Measurements from ENCODE around the gene ARHGAP33.
"Not testable (repeated sequence)": the region's sequence is repeated elsewhere in the genome, so short reads cannot be mapped to it uniquely, and the experiment has no call there.

ARHGAP33 gene

GRCh38 chr19:35780717-35781116 lies 5.4 kb downstream of the ARHGAP33 start:
- DNase-seq: no peak

- DNase-seq: no peak
Observed at GRCh38 chr19:35781650-35782049, 6.3 kb downstream of the ARHGAP33 start.

- DNase-seq: no peak
Observed at GRCh38 chr19:35782589-35782988, 7.2 kb downstream of the ARHGAP33 start.

- no peak for DNase-seq
Observed at GRCh38 chr19:35783469-35784434, 8.4 kb downstream of the ARHGAP33 start.

- no peak for DNase-seq
Observed at GRCh38 chr19:35784503-35785338, 9.4 kb downstream of the ARHGAP33 start.

- no peak for DNase-seq
Observed at GRCh38 chr19:35785339-35785627, 9.9 kb downstream of the ARHGAP33 start.

GRCh38 chr19:35786299-35787160 lies 11.2 kb downstream of the ARHGAP33 start:
- no peak for DNase-seq

GRCh38 chr19:35787227-35787799 lies 11.9 kb downstream of the ARHGAP33 start:
- no peak for DNase-seq

- DNase-seq: no peak
Observed at GRCh38 chr19:35788205-35788960, 13.0 kb downstream of the ARHGAP33 start.

GRCh38 chr19:35789195-35789977 lies 14.0 kb downstream of the ARHGAP33 start:
- no peak for DNase-seq

GRCh38 chr19:35789978-35790944 lies 14.9 kb downstream of the ARHGAP33 start:
- no peak for DNase-seq

GRCh38 chr19:35790981-35791813 lies 15.8 kb downstream of the ARHGAP33 start:
- no peak for DNase-seq

GRCh38 chr19:35791814-35792279 lies 16.5 kb downstream of the ARHGAP33 start:
- DNase-seq: no peak

GRCh38 chr19:35792312-35792711 lies 16.9 kb downstream of the ARHGAP33 start:
- no peak for DNase-seq

GRCh38 chr19:35792888-35793287 lies 17.5 kb downstream of the ARHGAP33 start:
- no peak for DNase-seq

GRCh38 chr19:35793381-35794165 lies 18.2 kb downstream of the ARHGAP33 start:
- no peak for DNase-seq

- DNase-seq: not testable (repeated sequence)
Observed at GRCh38 chr19:35795564-35795963, 20.2 kb downstream of the ARHGAP33 start.
